ENCODE measurements around the gene ZSCAN16. TPM values are rescaled to one million over a fixed set of nuclear protein-coding genes. Genes with fewer than 3 reads are reported as not detected.

The ZSCAN16 gene
- polyA plus RNA-seq, 4 donors: 6.5 to 14.0 (median 10.8) TPM

DNA sequence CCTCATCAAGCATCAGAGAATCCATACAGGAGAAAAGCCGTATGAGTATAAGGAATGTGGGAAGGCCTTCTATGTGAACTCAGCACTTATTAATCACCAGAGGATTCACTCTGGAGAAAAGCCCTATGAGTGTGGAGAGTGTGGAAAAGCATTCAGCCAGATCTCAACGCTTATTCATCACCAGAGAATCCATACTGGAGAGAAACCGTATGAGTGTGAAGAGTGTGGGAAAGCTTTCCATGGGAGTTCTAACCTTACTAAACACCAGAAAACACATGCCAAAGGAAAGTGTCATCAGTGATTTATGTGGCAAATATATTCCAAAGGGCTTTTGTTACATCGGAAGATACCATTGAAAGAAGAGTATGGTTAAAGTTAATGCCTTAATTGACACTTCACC, 42.7 kb downstream of the ZSCAN16 start:
- DNase-seq (ENCODE audit: low read depth in 4 of 4, low spot score in 3 of 4): no peak

DNA sequence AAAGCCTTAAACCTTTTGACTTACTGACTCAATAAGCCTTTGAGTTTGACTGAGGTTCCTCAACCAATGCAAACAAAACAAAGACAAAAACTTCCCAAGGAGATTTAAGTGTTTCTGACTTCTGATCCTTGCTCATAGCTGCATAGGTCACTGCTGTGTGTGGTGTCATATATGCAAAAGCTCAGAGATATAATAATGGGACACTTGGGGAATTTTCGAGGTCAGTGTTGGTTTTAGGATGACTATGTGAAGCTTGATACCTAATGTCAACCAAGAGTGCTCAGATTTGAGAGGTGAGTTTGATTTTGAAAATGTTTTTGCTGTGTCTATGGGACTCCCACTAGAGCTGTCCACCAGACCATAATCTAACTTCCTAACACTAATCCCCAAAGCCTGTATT, 43.5 kb downstream of the ZSCAN16 start:
- no peak for DNase-seq (ENCODE audit: low read depth in 4 of 4, low spot score in 3 of 4)

DNA sequence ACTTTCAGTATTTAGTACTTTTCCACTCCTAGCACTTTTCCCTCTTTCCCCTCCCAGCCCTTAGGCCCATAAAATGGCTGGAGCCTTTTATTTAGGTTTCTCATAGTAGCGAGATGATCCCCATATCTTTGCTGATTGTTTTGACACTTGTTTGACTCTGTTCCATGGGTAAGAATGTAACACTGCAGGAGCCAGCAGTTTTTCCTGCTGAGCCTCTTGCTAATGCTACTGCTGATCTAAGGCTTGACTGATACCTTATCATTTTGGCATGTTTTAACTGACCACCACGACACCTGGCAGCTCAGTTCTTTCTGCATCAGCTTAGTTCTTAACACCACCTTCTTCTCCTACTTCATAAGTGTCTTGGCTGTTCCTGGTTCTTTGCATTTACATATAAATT, 46.9 kb downstream of the ZSCAN16 start:
- no peak for DNase-seq (ENCODE audit: low read depth in 4 of 4, low spot score in 3 of 4)

DNA sequence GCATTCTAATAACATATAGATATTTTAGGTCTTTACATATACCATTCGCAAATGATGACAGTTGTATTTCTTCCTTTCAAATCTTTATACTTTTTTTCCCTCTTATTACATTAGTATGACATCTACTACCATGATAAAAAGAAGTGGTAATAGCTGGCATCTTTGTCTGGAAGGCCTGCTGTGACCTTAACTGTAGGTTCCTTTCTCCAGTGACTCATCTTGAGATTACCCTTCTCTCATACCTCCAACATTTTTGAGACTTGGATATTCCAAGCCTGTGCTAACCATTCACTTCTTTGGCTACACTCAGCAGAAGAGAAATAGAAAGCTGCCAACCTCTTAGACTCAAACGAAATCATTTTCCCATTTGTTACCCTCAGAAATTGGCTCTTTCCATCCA, 47.6 kb downstream of the ZSCAN16 start:
- no peak for DNase-seq (ENCODE audit: low read depth in 4 of 4, low spot score in 3 of 4)

DNA sequence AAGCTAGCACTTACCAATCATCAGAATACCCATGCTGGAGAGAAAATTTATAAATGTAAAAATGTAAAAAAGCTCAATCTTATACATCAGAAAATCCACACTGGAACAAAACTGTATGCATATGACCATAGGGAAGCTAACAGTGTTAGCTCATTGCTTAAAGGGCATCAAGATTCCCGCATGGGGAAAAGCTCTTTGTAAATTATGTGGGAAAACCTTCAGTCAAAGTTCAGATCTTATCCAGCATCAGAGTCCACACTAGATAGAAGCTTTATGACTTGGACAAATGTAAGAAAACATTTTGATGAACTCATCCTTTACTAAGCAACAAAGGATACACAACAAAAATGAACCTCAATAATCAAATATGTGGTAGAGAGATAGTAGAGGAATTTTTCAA, 52.0 kb downstream of the ZSCAN16 start:
- DNase-seq (ENCODE audit: low read depth in 4 of 4, low spot score in 3 of 4): no peak

Other genes starting within 250 kb of the ZSCAN16 start
- not detected for gene OR2B2, start 212.2 kb upstream of the ZSCAN16 start, polyA plus RNA-seq (ENCODE audit: insufficient read length in 4 of 4)
- gene OR2B6, start 167.4 kb upstream of the ZSCAN16 start, polyA plus RNA-seq (ENCODE audit: insufficient read length in 4 of 4): under 1 TPM in 2 of 4 donors, not detected in 2; 0.26 to 0.32 TPM
- 1 to 10 TPM in 3 of 4 donors, under 1 TPM in 1; 0.97 to 5.1 (median 4.3) TPM for gene ZNF165, start 44.0 kb upstream of the ZSCAN16 start, polyA plus RNA-seq (ENCODE audit: insufficient read length in 4 of 4)
- gene ZKSCAN8, start 17.3 kb downstream of the ZSCAN16 start, polyA plus RNA-seq (ENCODE audit: insufficient read length in 4 of 4): 10 to 100 TPM; 38.5 to 45.6 (median 42.0) TPM
- gene ZSCAN9, start 100.7 kb downstream of the ZSCAN16 start, polyA plus RNA-seq (ENCODE audit: insufficient read length in 4 of 4): 10 to 100 TPM; 27.7 to 38.5 (median 30.7) TPM
- gene ZKSCAN4, start 127.7 kb downstream of the ZSCAN16 start, polyA plus RNA-seq (ENCODE audit: insufficient read length in 4 of 4): 10 to 100 TPM; 10.6 to 12.2 (median 11.8) TPM
- 1 to 10 TPM in 3 of 4 donors, under 1 TPM in 1; 0.91 to 3.0 (median 2.3) TPM for gene NKAPL, start 134.7 kb downstream of the ZSCAN16 start, polyA plus RNA-seq (ENCODE audit: insufficient read length in 4 of 4)
- gene ZSCAN26, start 142.5 kb downstream of the ZSCAN16 start, polyA plus RNA-seq (ENCODE audit: insufficient read length in 4 of 4): 10 to 100 TPM; 36.4 to 40.3 (median 37.8) TPM
- 10 to 100 TPM in 3 of 4 donors, 1 to 10 TPM in 1; 9.6 to 12.3 (median 10.8) TPM for gene PGBD1, start 157.0 kb downstream of the ZSCAN16 start, polyA plus RNA-seq (ENCODE audit: insufficient read length in 4 of 4)
- 10 to 100 TPM in 3 of 4 donors, 1 to 10 TPM in 1; 9.1 to 11.0 (median 10.5) TPM for gene ZSCAN31, start 211.5 kb downstream of the ZSCAN16 start, polyA plus RNA-seq (ENCODE audit: insufficient read length in 4 of 4)
- gene ZKSCAN3, start 225.3 kb downstream of the ZSCAN16 start, polyA plus RNA-seq (ENCODE audit: insufficient read length in 4 of 4): 10 to 100 TPM in 2 of 4 donors, 1 to 10 TPM in 2; 8.8 to 12.2 (median 10.4) TPM